Thyroid gland (tissue), 4 donors: ENCODE results near the gene VMAC.

Experiments
- POLR2A ChIP-seq, 2 donors: fragments of 450-650 bp; IDR thresholded peaks; one replicate each; pipeline ENCODE4 v1.6.1; 2017; ENCODE audit warnings: antibody characterized with exemption in 2 of 2, mild to moderate bottlenecking in 2 of 2, moderate library complexity in 1 of 2
- TF ChIP-seq, protein P1 (sequence below), 6 experiments: fragments of 200-600 bp in 3 of 6; fragments of 450-650 bp in 3 of 6; sonication (generic) in 3 of 6; IDR thresholded peaks; one replicate each; pipeline ENCODE4 v1.5.1; 2016 to 2019; ENCODE audit warnings: antibody characterized with exemption in 6 of 6, mild to moderate bottlenecking in 2 of 6, inconsistent platforms in 1 of 6, moderate library complexity in 1 of 6

DNA sequence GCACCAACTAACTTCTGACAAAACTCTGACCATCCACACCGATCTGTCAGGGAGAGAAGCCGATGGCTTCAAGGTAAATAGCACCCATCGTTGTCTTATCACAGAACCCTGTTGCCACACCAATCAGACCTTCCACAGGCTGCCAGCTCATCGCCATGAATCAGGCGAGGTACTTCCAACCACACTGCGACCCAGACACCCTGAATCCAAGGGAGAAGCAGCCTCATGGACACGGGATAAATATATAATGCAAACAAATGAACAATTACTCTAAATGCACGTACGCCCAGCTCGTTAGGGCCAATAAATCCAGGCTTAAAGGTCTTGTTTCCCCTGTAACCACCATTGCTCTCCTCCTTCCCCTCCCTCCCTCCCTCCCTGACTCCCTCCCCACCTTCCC lies 52.5 kb downstream of the VMAC start:
- no peak for TF ChIP-seq POLR2A (IDR thresholded peaks at IDR 0.05)
- TF ChIP-seq, protein P1, sequence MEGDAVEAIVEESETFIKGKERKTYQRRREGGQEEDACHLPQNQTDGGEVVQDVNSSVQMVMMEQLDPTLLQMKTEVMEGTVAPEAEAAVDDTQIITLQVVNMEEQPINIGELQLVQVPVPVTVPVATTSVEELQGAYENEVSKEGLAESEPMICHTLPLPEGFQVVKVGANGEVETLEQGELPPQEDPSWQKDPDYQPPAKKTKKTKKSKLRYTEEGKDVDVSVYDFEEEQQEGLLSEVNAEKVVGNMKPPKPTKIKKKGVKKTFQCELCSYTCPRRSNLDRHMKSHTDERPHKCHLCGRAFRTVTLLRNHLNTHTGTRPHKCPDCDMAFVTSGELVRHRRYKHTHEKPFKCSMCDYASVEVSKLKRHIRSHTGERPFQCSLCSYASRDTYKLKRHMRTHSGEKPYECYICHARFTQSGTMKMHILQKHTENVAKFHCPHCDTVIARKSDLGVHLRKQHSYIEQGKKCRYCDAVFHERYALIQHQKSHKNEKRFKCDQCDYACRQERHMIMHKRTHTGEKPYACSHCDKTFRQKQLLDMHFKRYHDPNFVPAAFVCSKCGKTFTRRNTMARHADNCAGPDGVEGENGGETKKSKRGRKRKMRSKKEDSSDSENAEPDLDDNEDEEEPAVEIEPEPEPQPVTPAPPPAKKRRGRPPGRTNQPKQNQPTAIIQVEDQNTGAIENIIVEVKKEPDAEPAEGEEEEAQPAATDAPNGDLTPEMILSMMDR (IDR thresholded peaks at IDR 0.05), result no peak
